GM23248 (cell line): ENCODE data around the gene PGP.

ENCODE experiments used
- EZH2 ChIP-seq: fragments of 200-600 bp; sonication (generic); IDR thresholded peaks from 2 replicates; pipeline ENCODE4 v1.6.1; 2018; ENCODE audit warnings: antibody characterized with exemption, mild to moderate bottlenecking; ENCODE audit not compliant: insufficient read depth, poor library complexity, severe bottlenecking
- EZH2phosphoT487 ChIP-seq: fragments of 200-600 bp; sonication (generic); IDR thresholded peaks from 2 replicates; pipeline ENCODE4 v1.6.1; 2018; ENCODE audit warnings: antibody characterized with exemption, moderate library complexity, mild to moderate bottlenecking, low read depth; ENCODE audit not compliant: insufficient read depth

DNA sequence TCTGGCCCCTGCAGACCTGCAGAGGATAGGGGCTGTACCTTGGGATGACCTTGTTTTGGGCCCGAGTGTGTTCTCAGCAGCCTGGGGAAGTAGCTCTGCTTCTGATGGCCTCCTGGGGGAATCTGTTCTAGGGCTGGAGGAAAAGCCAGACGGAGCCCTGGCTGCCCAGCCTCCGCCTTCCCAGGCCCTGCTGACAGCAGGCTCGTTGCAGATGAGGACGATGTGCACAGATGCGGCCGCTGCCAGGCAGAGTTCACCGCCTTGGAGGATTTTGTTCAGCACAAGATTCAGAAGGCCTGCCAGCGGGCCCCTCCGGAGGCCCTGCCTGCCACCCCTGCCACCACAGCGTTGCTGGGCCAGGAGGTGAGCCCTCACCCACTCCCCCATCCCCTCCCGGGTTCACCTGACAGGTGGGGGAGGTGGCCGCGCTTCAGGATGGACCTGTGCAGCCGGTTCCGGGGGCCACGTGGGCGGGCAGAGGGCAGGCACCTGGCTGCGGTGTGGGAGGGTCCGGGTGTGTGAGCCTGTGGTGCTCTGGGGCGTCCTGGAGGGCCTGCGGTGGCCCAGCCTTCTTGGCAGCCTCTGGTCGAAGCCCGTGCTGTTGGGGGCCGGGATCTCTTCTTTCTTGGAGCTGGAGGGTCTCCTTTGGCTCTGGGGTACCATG, 13.7 kb upstream of the PGP start:
- TF ChIP-seq EZH2, result no peak
- TF ChIP-seq EZH2phosphoT487, result no peak
